ENCODE data around the gene VSTM1. TPM values are rescaled to one million over a fixed set of nuclear protein-coding genes. Genes with fewer than 3 reads are reported as not detected.
"Not testable (repeated sequence)": the region's sequence is repeated elsewhere in the genome, so short reads cannot be mapped to it uniquely, and the experiment has no call there.

The VSTM1 gene
- total RNA-seq, 1 donor from 2014 or later, result not detected

GRCh38 chr19:54095859-54096616 lies 32.3 kb upstream of the VSTM1 start:
- H3K36me3 Mint-ChIP-seq (ENCODE audit: low read depth); intact Hi-C loops (cut with micrococcal nuclease); H3K9me3 Mint-ChIP-seq: not testable (repeated sequence)
- Mint-ChIP-seq H3K27me3 (peaks cover 21% of the 10 kb centered on the region), H3K27ac (peak overlapping the region; percentile 79), H3K4me3 (peak overlapping the region; percentile 86), H3K4me1 (peaks cover 12% of the 10 kb centered on the region)
- DNase-seq, result peak; percentile 84

DNA sequence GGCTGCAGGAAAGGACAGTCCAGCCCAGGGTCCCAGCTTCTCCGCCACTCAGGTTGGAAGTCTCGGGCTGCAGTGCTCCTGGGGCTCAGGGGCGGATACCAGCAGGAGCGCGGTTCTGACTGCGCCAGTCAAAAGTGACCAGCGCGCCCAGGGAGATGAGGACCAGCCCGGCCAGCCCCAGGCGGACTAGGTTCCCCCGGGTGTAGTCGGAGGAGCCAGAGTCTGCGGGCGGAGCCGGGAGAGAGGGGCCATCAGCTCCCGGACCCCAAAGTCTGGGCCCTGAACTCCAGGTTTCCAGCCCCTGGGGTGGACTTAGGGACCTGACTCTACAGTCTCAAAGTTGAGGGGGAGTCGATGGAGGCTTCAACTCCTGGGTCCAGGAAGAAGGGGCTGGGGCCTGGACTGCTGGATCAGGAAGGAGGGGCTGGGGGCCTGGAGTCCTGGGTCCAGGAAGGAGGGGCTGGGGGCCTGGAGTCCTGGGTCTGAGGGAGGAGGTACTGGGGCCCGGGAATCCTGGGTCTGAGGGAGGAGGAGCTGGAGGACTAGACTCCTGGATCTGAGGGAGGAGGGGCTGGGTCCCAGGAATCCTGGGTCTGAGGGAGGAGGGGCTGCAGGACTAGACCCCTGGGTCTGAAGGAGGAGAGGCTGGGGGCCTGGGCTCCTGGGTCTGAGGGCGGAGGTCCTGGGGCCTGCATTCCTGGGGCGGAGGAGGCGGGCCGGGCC lies 31.6 kb upstream of the VSTM1 start:
- peaks cover 21% of the 10 kb centered on the region for H3K27me3 Mint-ChIP-seq
- DNase-seq, result peak; percentile 48
- H3K36me3 Mint-ChIP-seq (ENCODE audit: low read depth), result peaks cover 2% of the 10 kb centered on the region
- no peak overlapping the region for H3K27ac Mint-ChIP-seq
- peaks cover 11% of the 10 kb centered on the region for H3K4me1 Mint-ChIP-seq
- intact Hi-C loops (cut with micrococcal nuclease), result no loop called here
- no peaks in the 10 kb centered on the region for H3K9me3 Mint-ChIP-seq
- peak overlapping the region; percentile 86 for H3K4me3 Mint-ChIP-seq

- no peak overlapping the region for H3K27ac Mint-ChIP-seq
- H3K9me3 Mint-ChIP-seq, result no peaks in the 10 kb centered on the region
- peaks cover 21% of the 10 kb centered on the region for H3K27me3 Mint-ChIP-seq
- H3K4me3 Mint-ChIP-seq, result peak overlapping the region; percentile 30
- peaks cover 11% of the 10 kb centered on the region for H3K4me1 Mint-ChIP-seq
- intact Hi-C loops (cut with micrococcal nuclease), result no loop called here
- no peak for DNase-seq
- peaks cover 2% of the 10 kb centered on the region for H3K36me3 Mint-ChIP-seq (ENCODE audit: low read depth)
These were observed 30.8 kb upstream of the VSTM1 start for GRCh38 chr19:54094426-54095000.

GRCh38 chr19:54084410-54084809 lies 20.7 kb upstream of the VSTM1 start:
- Mint-ChIP-seq H3K36me3 (ENCODE audit: low read depth) (no peaks in the 10 kb centered on the region), H3K9me3 (peaks cover 11% of the 10 kb centered on the region), H3K4me1 (no peaks in the 10 kb centered on the region), H3K27me3 (peaks cover 2% of the 10 kb centered on the region), H3K4me3 (no peak overlapping the region), H3K27ac (no peak overlapping the region)
- no peak for DNase-seq
- intact Hi-C loops (cut with micrococcal nuclease), result no loop called here

GRCh38 chr19:54081032-54081431 lies 17.3 kb upstream of the VSTM1 start, which contains the start of gene TARM1:
Gene TARM1 (minus strand): TSS chr19:54081365. CDS start chr19:54081340, 25 bp downstream.
- intact Hi-C loops (cut with micrococcal nuclease), result no loop called here
- H3K4me1 Mint-ChIP-seq, result no peaks in the 10 kb centered on the region
- H3K27ac Mint-ChIP-seq, result no peak within 1 kb of the TSS
- DNase-seq, result no peak
- H3K4me3 Mint-ChIP-seq, result no peak within 1 kb of the TSS
- H3K36me3 Mint-ChIP-seq (ENCODE audit: low read depth), result no peaks in the 10 kb centered on the region
- H3K9me3 Mint-ChIP-seq, result peaks cover 11% of the 10 kb centered on the region
- no peaks in the 10 kb centered on the region for H3K27me3 Mint-ChIP-seq

GRCh38 chr19:54077334-54077733 lies 13.6 kb upstream of the VSTM1 start:
- Mint-ChIP-seq H3K4me1 (no peaks in the 10 kb centered on the region), H3K9me3 (no peaks in the 10 kb centered on the region), H3K36me3 (ENCODE audit: low read depth) (no peaks in the 10 kb centered on the region), H3K27ac (no peak overlapping the region), H3K27me3 (no peaks in the 10 kb centered on the region), H3K4me3 (no peak overlapping the region)
- DNase-seq, result no peak
- intact Hi-C loops (cut with micrococcal nuclease), result no loop called here

DNA sequence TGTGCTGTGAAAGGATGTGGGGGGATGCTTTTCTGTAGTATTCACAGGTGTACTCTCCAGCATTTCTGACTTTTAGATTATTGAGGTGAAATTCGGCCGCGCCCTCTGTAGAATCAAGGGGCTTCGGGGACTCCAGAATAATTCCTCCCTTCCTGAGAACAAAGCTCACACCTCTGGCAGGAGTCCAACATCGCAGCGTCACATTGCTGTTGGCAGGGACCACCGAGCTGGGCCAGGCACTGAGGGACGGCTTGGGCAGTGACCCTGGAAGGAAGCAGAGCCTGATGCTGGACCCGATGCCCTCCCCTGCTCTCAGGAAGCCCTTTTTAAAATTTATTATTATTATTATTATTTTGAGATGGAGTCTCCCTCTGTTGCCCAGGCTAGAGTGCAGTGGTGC lies 11.2 kb upstream of the VSTM1 start:
- DNase-seq, result no peak
- no peaks in the 10 kb centered on the region for H3K4me1 Mint-ChIP-seq
- H3K36me3 Mint-ChIP-seq (ENCODE audit: low read depth), result no peaks in the 10 kb centered on the region
- no peak overlapping the region for H3K4me3 Mint-ChIP-seq
- H3K27me3 Mint-ChIP-seq, result no peaks in the 10 kb centered on the region
- H3K9me3 Mint-ChIP-seq, result no peaks in the 10 kb centered on the region
- intact Hi-C loops (cut with micrococcal nuclease), result no loop called here
- no peak overlapping the region for H3K27ac Mint-ChIP-seq

GRCh38 chr19:54073829-54074228 lies 10.1 kb upstream of the VSTM1 start:
- no peaks in the 10 kb centered on the region for H3K36me3 Mint-ChIP-seq (ENCODE audit: low read depth)
- no peaks in the 10 kb centered on the region for H3K27me3 Mint-ChIP-seq
- H3K4me3 Mint-ChIP-seq, result no peak overlapping the region
- H3K27ac Mint-ChIP-seq, result no peak overlapping the region
- no peaks in the 10 kb centered on the region for H3K9me3 Mint-ChIP-seq
- no peak for DNase-seq
- no peaks in the 10 kb centered on the region for H3K4me1 Mint-ChIP-seq
- intact Hi-C loops (cut with micrococcal nuclease), result no loop called here

DNA sequence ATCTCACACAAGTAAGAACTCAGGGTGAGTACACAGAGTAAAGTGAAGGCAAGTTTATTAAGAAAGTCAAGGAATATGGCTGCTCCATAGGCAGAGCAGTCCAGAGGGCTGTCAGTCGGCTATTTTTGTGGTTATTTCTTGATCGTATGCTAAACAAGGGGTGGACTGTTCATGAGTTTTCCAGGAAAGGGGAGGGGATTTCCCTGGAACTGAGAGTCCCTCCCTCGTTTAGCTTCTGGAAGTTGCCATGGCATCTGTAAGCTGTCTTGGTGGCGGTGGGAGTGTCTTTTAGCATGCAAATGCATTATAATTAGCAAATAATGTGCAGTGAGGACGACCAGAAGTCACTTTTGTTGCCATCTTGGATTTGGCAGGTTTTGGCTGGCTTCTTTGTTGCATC lies 5.8 kb upstream of the VSTM1 start:
- intact Hi-C loops (cut with micrococcal nuclease), result no loop called here
- no peak overlapping the region for H3K27ac Mint-ChIP-seq
- H3K9me3 Mint-ChIP-seq, result no peaks in the 10 kb centered on the region
- no peaks in the 10 kb centered on the region for H3K27me3 Mint-ChIP-seq
- H3K4me3 Mint-ChIP-seq, result no peak overlapping the region
- DNase-seq, result no peak
- H3K4me1 Mint-ChIP-seq, result no peaks in the 10 kb centered on the region
- H3K36me3 Mint-ChIP-seq (ENCODE audit: low read depth), result no peaks in the 10 kb centered on the region

DNA sequence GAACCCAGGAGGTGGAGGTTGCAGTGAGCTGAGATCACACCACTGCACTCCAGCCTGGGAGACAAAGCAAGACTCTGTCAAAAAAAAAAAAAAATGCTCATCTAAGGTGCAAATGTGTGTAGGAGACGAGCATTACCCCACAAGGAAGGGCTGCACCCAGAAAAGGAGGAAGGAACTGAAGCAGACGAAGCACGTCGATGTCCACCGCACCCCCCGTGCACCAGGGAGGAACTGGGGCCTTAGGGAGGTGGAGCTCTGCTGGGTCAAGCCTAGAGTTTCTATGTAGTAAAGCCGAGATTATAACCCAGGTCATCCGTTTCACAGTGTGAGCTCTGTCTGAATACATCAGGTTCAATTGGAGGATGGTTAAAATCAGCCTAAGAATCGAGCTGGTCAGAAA lies 1.1 kb downstream of the VSTM1 start:
- H3K4me1 Mint-ChIP-seq, result no peaks in the 10 kb centered on the region
- no peaks in the 10 kb centered on the region for H3K36me3 Mint-ChIP-seq (ENCODE audit: low read depth)
- intact Hi-C loops (cut with micrococcal nuclease), result no loop called here
- no peak for DNase-seq
- peaks cover 6% of the 10 kb centered on the region for H3K27me3 Mint-ChIP-seq
- H3K9me3 Mint-ChIP-seq, result no peaks in the 10 kb centered on the region
- no peak overlapping the region for H3K4me3 Mint-ChIP-seq
- no peak overlapping the region for H3K27ac Mint-ChIP-seq

GRCh38 chr19:54047616-54048015 lies 16.1 kb downstream of the VSTM1 start:
- intact Hi-C loops (cut with micrococcal nuclease), result no loop called here
- H3K9me3 Mint-ChIP-seq, result no peaks in the 10 kb centered on the region
- no peak for DNase-seq

GRCh38 chr19:54045771-54046170 lies 17.9 kb downstream of the VSTM1 start:
- Mint-ChIP-seq H3K4me1 (no peaks in the 10 kb centered on the region), H3K4me3 (no peak overlapping the region), H3K9me3 (no peaks in the 10 kb centered on the region), H3K27me3 (no peaks in the 10 kb centered on the region), H3K36me3 (ENCODE audit: low read depth) (no peaks in the 10 kb centered on the region), H3K27ac (no peak overlapping the region)
- DNase-seq, result no peak
- intact Hi-C loops (cut with micrococcal nuclease), result no loop called here

More at GRCh38 chr19:54047616-54048015, 16.1 kb downstream of the VSTM1 start:
- H3K27ac Mint-ChIP-seq, result no peak overlapping the region
- H3K4me1 Mint-ChIP-seq, result no peaks in the 10 kb centered on the region
- H3K4me3 Mint-ChIP-seq, result no peak overlapping the region
- H3K36me3 Mint-ChIP-seq (ENCODE audit: low read depth), result no peaks in the 10 kb centered on the region
- H3K27me3 Mint-ChIP-seq, result no peaks in the 10 kb centered on the region

DNA sequence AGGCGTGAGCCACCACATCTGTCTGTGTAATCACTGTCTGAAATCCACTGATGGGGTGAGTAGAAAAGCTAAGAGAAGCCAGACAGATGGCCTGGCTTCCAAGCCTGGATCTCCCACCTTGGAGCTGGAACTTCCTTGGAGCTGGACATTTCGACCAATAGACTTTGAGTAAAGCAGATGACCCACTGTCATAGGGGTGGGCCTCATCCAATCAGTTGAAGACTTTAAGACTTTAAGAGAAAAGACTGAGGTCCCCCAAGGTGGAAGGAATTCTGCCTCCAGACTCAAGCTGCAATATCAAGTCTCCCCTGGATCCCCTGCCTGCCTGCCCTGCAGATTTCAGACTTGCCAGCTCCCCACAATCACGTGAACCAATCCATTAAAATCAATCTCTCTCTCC lies 20.7 kb downstream of the VSTM1 start:
- Mint-ChIP-seq H3K36me3 (ENCODE audit: low read depth) (no peaks in the 10 kb centered on the region), H3K9me3 (no peaks in the 10 kb centered on the region), H3K4me3 (no peak overlapping the region), H3K27ac (no peak overlapping the region), H3K4me1 (no peaks in the 10 kb centered on the region), H3K27me3 (no peaks in the 10 kb centered on the region)
- intact Hi-C loops (cut with micrococcal nuclease), result no loop called here
- no peak for DNase-seq

DNA sequence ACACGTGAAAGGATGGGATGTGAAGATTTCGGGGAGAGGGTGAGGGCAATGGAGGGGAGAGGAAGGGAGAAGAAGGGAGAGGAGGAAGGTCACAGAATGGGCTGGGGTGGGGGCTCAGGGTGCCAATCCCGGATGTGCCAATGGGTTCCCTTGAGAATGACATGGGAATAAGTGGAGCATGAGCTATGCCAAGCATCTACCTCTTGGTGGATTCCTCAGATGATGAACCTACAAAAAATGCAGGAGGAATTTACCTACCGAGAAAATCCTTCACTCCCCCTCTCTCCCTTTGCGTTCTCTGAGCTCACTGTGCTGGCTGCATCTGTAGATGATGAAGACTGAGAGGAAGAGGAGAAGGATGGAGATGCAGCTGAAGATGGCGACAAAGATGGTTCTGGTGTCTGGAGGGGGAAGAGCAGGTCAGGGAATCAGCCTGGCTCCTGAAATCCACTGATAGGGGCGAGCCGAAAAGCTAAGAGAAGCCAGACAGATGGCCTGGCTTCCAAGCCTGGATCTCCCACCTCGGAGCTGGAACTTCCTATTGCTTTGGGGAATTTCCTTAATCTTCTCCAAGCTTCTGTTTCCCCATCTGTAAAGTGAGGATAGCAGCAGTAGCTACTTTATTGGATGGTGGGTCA lies 21.6 kb downstream of the VSTM1 start:
- DNase-seq, result no peak
- Mint-ChIP-seq H3K36me3 (ENCODE audit: low read depth) (no peaks in the 10 kb centered on the region), H3K27me3 (no peaks in the 10 kb centered on the region), H3K4me3 (no peak overlapping the region), H3K4me1 (no peaks in the 10 kb centered on the region), H3K27ac (no peak overlapping the region), H3K9me3 (no peaks in the 10 kb centered on the region)
- intact Hi-C loops (cut with micrococcal nuclease), result no loop called here

Measured in activated CD4-positive, alpha-beta T cell treated with anti-CD3 and anti-CD28 coated beads, Interleukin-2, amount 10 ng/mL, durations not matched to agents 24 days and 14 days (primary cell).